ENCODE results near the gene CAMSAP1.

Gene CAMSAP1

GRCh38 chr9:135827866-135828580 is 79.3 kb downstream of the CAMSAP1 start:
- DNase-seq: no peak

GRCh38 chr9:135827301-135827700 is 80.0 kb downstream of the CAMSAP1 start:
- DNase-seq: no peak

GRCh38 chr9:135826188-135826545 is 81.2 kb downstream of the CAMSAP1 start:
- no peak for DNase-seq

- DNase-seq: no peak
Observed at GRCh38 chr9:135825435-135826187, 81.7 kb downstream of the CAMSAP1 start.

- no peak for DNase-seq
Observed at GRCh38 chr9:135823036-135823435, 84.3 kb downstream of the CAMSAP1 start.

GRCh38 chr9:135822374-135822755 is 85.0 kb downstream of the CAMSAP1 start:
- DNase-seq: no peak

GRCh38 chr9:135821733-135822373 is 85.5 kb downstream of the CAMSAP1 start:
- DNase-seq: no peak

- no peak for DNase-seq
Observed at GRCh38 chr9:135821116-135821515, 86.2 kb downstream of the CAMSAP1 start.

GRCh38 chr9:135820661-135821060 is 86.7 kb downstream of the CAMSAP1 start:
- DNase-seq: no peak

- DNase-seq: no peak
Observed at GRCh38 chr9:135819905-135820304, 87.4 kb downstream of the CAMSAP1 start.

- no peak for DNase-seq
Observed at GRCh38 chr9:135818718-135819475, 88.4 kb downstream of the CAMSAP1 start.

GRCh38 chr9:135817951-135818717 is 89.2 kb downstream of the CAMSAP1 start:
- DNase-seq: no peak

- no peak for DNase-seq
Observed at GRCh38 chr9:135816651-135816970, 90.7 kb downstream of the CAMSAP1 start.

- DNase-seq: no peak
Observed at GRCh38 chr9:135815830-135816650, 91.3 kb downstream of the CAMSAP1 start.

- no peak for DNase-seq
Observed at GRCh38 chr9:135815413-135815812, 91.9 kb downstream of the CAMSAP1 start.

GRCh38 chr9:135814421-135815095 is 92.8 kb downstream of the CAMSAP1 start:
- DNase-seq: no peak

GRCh38 chr9:135813671-135814290 is 93.6 kb downstream of the CAMSAP1 start:
- DNase-seq: no peak

GRCh38 chr9:135812961-135813360 is 94.4 kb downstream of the CAMSAP1 start:
- no peak for DNase-seq

GRCh38 chr9:135811801-135812200 is 95.5 kb downstream of the CAMSAP1 start:
- DNase-seq: no peak

GRCh38 chr9:135810806-135811575 is 96.4 kb downstream of the CAMSAP1 start:
- DNase-seq: no peak
